Progenitor cell of endocrine pancreas (in vitro differentiated cells): ENCODE measurements around the gene PMVK. TPM values are rescaled to one million over a fixed set of nuclear protein-coding genes. Genes with fewer than 3 reads are reported as not detected.
A peak's percentile ranks its signal among the peaks of the same experiment; 100 is the strongest.

ENCODE experiments used
- DNase-seq: peaks from one replicate; pipeline ENCODE4 v3.0.0; 2021; ENCODE audit warnings: low spot score; ENCODE audit not compliant: unreplicated experiment
- H3K27ac Mint-ChIP-seq: 2 replicates; pipeline ENCODE4 v1.8.0; 2021; ENCODE audit warnings: mild to moderate bottlenecking, moderate library complexity, mixed read lengths
- H3K27me3 Mint-ChIP-seq: 2 replicates; pipeline ENCODE4 v1.8.0; 2021; ENCODE audit warnings: mixed read lengths
- H3K36me3 Mint-ChIP-seq: 2 replicates; pipeline ENCODE4 v1.8.0; 2022; ENCODE audit warnings: mixed read lengths; ENCODE audit not compliant: insufficient read depth
- H3K4me1 Mint-ChIP-seq: 2 replicates; pipeline ENCODE4 v1.8.0; 2021; ENCODE audit warnings: low read depth, mixed read lengths
- H3K4me3 Mint-ChIP-seq: 2 replicates; pipeline ENCODE4 v1.8.0; 2021; ENCODE audit warnings: low read depth, mild to moderate bottlenecking, moderate library complexity, mixed read lengths
- H3K9me3 Mint-ChIP-seq: 2 replicates; pipeline ENCODE4 v1.8.0; 2021; ENCODE audit warnings: low read depth, mixed read lengths
- total RNA-seq: library from RNA; stranded (reverse); gene quantifications from 2 replicates; pipeline ENCODE4 v1.2.1, GENCODE V29; 2021
- TF ChIP-seq, protein P1 (sequence below): fragments of 200-600 bp; sonication (generic); IDR thresholded peaks from one replicate; pipeline ENCODE4 v1.5.0; 2021; ENCODE audit warnings: antibody characterized with exemption, mild to moderate bottlenecking; ENCODE audit not compliant: unreplicated experiment

The PMVK gene
- total RNA-seq, 1 donor from 2014 or later, result 26.9 TPM

DNA sequence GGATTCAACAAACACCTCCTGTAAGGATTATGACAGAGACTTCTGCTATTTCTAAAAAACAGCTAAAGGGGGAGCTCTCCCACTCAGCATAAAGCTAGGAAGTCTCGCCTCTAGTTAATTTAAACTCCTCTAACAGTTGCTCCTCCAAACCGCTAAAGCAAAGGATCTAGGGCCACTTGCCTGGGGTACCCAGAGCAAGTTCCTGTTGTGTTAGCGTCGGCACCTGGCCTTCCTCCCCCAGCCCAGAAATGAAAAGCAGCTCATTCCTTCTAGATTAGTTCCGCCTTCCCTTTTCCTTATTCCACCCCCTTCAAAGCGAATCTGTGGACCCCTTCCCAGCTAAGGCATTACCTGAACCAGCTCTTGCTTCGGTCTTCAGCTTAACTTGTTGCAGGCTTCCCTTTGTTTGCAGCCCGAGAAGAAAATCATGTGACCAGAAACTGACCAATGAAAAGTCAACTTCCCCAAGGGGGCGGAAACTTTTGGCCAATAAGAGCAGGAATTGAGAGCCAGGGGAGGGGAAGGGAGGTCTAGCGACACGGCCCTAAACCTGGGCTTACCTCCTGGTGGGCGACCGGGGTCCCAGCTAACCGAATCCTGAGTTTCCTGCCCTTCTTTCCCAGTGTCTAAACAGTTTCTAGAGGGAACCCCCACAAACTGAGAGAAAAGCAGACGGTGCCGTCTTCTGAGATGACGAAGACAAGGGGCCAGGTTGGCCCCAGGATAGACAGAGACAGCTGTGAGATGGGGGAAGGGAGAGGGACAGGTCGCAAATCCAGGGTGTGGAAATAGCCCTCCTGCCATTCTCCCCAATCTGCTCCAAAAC is 19.4 kb upstream of the PMVK start, which contains the start of gene PBXIP1:
Gene PBXIP1 (minus strand): TSS at position 382 of the 826 bp plus-strand sequence. CDS start 2,378 bp downstream, outside the sequence.
- H3K4me1 Mint-ChIP-seq, result peaks cover 43% of the 10 kb centered on the region
- H3K36me3 Mint-ChIP-seq, result no peaks in the 10 kb centered on the region
- peak within 1 kb of the TSS; percentile 98 for H3K27ac Mint-ChIP-seq
- H3K4me3 Mint-ChIP-seq, result peak within 1 kb of the TSS; percentile 84
- H3K27me3 Mint-ChIP-seq, result no peaks in the 10 kb centered on the region
- H3K9me3 Mint-ChIP-seq, result no peaks in the 10 kb centered on the region
- DNase-seq, result peak; percentile 79
- TF ChIP-seq, protein P1, sequence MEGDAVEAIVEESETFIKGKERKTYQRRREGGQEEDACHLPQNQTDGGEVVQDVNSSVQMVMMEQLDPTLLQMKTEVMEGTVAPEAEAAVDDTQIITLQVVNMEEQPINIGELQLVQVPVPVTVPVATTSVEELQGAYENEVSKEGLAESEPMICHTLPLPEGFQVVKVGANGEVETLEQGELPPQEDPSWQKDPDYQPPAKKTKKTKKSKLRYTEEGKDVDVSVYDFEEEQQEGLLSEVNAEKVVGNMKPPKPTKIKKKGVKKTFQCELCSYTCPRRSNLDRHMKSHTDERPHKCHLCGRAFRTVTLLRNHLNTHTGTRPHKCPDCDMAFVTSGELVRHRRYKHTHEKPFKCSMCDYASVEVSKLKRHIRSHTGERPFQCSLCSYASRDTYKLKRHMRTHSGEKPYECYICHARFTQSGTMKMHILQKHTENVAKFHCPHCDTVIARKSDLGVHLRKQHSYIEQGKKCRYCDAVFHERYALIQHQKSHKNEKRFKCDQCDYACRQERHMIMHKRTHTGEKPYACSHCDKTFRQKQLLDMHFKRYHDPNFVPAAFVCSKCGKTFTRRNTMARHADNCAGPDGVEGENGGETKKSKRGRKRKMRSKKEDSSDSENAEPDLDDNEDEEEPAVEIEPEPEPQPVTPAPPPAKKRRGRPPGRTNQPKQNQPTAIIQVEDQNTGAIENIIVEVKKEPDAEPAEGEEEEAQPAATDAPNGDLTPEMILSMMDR, result peak; percentile 41

DNA sequence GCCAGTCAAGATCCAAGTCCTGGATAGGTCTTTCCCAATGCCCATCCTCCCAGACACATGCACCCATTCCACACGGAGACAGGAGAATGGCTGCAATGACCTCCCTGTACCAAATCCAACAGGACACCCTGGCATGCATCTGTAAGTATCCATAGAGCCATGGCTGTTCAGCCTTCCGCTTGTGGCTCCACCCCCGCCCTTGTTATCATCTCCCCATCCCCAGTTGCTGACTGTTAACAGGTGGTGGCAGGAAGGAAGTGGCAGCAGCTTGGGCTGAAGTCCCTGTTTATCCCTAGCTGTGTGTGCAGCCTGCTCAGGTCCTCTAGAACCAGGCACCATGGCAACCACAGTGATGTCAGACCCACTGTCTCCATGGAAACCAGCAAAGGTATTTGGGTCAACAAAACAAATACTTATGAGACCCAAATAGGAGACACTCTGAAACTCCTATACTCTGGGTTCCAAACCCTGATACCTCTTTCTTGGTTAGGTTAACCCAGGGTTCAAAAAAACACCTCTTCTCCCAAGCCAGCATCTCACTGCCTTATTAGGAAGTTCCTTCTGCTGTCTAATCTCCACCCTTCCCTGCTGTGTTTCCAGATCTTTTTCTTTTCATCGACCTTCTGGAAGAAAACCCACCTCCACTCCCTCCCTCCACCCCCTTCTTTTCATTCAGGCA is 18.7 kb upstream of the PMVK start:
- H3K36me3 Mint-ChIP-seq, result peaks cover 3% of the 10 kb centered on the region
- DNase-seq, result no peak
- H3K27me3 Mint-ChIP-seq, result no peaks in the 10 kb centered on the region
- peak overlapping the region; percentile 98 for H3K27ac Mint-ChIP-seq
- H3K4me1 Mint-ChIP-seq, result peaks cover 35% of the 10 kb centered on the region
- TF ChIP-seq, protein P1, result no peak
- peak overlapping the region; percentile 84 for H3K4me3 Mint-ChIP-seq
- H3K9me3 Mint-ChIP-seq, result no peaks in the 10 kb centered on the region

DNA sequence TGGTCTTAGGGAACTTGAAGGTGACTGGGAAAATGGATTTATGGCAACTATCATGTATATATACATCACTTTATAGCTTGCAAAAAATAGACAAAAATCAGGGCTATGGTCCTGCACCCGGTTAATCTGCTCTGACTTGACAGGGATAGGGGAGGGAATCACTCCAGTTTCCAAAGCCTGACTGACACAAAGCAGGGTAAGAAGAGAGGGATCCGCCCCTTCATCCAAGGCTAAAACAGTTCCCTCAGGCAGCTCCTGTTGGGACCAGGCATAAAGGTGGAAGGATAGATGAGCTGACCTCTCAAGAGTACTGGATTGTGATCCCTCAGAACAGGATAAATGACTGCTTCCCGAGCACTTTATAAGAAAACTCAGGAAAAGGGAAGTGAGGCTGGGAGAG is 18.0 kb upstream of the PMVK start:
- DNase-seq, result no peak
- TF ChIP-seq, protein P1, result no peak
- Mint-ChIP-seq H3K4me3 (peak overlapping the region; percentile 84), H3K27ac (peak overlapping the region; percentile 98), H3K9me3 (no peaks in the 10 kb centered on the region), H3K36me3 (peaks cover 3% of the 10 kb centered on the region), H3K27me3 (no peaks in the 10 kb centered on the region), H3K4me1 (peaks cover 35% of the 10 kb centered on the region)

DNA sequence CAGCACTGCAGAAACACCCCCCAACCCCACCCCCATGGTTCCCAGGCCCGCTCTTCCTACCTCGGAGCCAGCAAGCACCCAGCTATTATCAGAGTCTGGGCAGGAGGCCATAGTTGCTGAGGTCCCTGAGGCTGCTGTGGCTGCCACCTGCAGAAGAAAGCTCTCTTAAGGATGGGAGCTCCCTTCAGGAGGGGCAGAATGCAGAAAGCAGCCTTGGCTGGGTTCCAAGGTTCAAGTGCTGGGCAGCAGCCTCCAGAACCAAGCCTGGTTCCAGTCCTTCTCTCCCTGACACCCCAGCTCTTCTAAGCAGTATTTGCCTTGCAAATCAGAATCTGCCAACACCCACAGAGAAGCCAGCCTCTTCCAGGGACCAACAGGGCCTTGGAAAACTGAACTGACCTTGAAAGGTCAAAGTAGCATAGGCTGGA is 17.1 kb upstream of the PMVK start:
- peaks cover 35% of the 10 kb centered on the region for H3K4me1 Mint-ChIP-seq
- DNase-seq, result no peak
- H3K27ac Mint-ChIP-seq, result no peak overlapping the region
- no peak overlapping the region for H3K4me3 Mint-ChIP-seq
- TF ChIP-seq, protein P1, result no peak
- peaks cover 3% of the 10 kb centered on the region for H3K36me3 Mint-ChIP-seq
- no peaks in the 10 kb centered on the region for H3K9me3 Mint-ChIP-seq
- H3K27me3 Mint-ChIP-seq, result no peaks in the 10 kb centered on the region

DNA sequence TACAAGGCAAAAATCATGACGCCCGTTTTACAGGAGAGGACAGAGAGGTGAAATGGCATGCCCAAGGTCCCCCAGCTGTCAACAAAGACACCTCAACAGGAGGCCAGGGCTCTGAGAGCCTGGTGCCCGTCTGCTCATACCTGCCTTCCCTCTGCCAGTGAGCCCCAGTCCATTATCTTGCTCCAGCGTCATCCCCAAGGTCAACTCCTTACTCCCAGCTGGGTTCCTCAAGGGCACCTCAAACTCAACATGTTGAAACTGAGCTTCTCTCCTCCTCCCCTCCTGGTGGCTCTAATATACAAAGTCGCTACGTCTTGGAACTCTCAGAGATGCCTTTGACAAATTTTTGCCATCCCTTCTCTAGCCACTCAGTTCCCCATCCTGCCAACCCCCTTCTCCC is 16.1 kb upstream of the PMVK start:
- no peak for DNase-seq
- TF ChIP-seq, protein P1, result no peak
- Mint-ChIP-seq H3K4me1 (peaks cover 35% of the 10 kb centered on the region), H3K36me3 (peaks cover 5% of the 10 kb centered on the region), H3K9me3 (no peaks in the 10 kb centered on the region), H3K27me3 (no peaks in the 10 kb centered on the region), H3K4me3 (no peak overlapping the region), H3K27ac (peak overlapping the region; percentile 78)
